Stimulated activated CD8-positive, alpha-beta memory T cell treated with anti-CD3 and anti-CD28 coated beads, Interleukin-15, amount 100 ng/mL, for 24 hours (primary cell): ENCODE data around the gene ALX4.

Source experiments
- DNase-seq: peaks from one replicate; pipeline ENCODE4 v3.0.0-alpha.2; 2020; ENCODE audit warnings: low read depth

ALX4 gene

DNA sequence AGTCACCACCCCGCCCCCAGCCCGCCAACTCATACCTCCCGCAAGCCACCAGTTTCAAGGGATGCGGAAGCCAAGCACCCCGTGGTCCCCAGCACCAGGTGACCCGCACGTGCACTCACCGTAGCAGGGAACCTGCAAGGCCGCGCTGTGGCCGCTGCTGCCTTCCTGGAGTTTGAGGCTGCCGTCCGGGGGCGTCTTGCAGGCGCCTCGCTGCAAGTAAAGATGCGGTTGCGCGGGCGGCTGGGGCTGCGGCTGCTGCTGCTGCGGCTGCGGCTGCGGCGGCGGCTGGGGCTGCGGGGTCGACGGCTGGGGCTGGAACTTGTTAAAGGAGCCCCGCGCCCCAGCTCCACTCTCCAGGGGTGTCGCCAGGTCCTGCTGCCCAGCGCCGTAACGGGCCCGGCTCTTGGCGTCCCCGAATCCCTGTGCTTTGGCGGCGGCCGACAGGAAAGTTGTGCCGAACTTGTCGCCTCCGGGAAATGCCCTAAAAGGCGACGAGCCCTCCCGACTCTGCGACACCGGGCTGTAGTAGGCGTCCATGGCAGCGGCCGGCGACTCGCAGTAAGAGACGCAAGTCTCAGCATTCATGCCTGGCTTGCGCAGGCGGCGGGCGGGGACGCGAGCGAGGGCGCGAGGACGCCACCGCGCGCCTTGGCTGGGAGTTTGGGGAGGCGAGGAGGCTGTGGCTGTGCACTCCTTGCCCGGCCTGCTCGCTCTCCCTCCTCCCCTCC is at the start of gene ALX4:
Gene ALX4 (minus strand): TSS at position 662 of the 728 bp plus-strand sequence. CDS start 77 bp downstream, at position 585.
- no peak for DNase-seq

DNA sequence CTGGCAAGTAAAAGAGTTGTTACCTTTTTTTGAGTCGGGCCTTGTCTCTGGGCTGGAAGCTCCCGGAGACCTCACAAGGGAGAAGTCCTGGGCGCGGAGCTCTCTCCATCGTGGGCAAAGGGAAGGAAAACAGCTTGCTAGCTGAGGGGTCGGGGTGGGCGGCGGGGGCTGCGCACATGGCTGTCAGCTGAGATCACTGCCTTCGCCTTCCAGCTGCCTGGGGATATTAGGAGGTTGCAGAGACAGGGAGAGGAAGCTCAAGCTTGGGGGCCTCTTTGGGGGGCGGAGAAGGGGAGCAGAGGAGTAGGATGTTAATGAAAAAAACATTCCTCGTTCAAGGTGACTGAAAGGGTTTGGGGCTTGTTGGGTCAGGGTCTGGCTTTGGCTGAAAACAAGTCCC is 49.2 kb upstream of the ALX4 start:
- DNase-seq = no peak

DNA sequence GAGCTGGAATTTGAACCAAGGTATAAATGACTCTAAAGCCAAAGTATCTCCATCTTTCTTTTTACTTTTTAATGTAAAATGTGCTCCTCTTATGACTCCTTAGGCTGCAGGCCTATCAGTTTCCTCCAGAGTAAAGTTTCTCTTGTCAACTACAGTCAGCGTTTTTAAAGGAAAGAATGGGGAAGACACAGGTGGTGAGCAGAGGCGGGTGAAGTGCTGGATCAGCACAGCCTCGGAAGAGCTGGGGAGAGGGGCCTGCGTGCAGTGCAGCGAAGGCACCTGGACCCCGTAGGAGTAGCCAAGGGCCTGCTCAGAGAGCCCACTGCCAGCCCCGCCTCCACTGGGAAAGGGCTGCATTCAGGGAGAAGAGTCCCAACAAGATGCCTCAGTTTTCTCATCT is 48.8 kb upstream of the ALX4 start:
- no peak for DNase-seq

DNA sequence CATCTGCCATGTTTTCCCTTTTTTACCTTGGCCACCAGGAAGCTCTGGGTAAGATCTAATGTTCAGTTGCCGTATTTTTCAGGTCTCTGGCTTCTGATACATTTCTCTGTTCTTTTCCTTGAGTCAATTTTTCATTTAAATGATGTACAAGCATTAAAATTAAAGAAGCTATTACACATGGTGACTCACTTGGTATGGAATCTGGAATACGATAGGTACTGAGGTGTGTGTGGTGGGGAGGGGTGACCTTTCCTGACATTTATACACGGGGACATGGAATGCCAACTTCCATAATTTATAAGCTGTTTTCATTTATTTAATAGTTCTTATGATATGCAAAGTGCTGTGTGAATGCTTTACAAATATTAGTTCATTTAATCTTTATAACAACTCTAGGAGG is 47.8 kb upstream of the ALX4 start:
- no peak for DNase-seq

DNA sequence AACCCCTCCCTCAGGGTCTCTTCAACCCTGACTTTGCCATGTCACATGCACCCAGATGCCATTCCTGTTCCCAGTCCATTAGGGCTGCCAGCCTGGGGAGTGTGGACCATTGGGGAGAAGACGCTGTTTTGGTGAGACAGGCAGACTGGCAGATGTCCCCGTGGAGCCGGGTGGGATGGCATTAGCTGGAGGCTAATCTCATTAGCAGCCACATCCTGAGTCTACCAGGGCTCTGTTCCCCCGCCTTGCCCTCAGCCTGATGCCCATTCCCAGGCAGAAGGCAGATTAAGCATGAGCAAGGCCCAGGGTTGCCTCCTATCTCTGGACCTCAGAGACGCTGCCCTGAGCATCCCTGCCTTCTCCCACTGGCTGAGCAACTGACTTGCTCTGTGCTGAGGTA is 46.4 kb upstream of the ALX4 start:
- no peak for DNase-seq

DNA sequence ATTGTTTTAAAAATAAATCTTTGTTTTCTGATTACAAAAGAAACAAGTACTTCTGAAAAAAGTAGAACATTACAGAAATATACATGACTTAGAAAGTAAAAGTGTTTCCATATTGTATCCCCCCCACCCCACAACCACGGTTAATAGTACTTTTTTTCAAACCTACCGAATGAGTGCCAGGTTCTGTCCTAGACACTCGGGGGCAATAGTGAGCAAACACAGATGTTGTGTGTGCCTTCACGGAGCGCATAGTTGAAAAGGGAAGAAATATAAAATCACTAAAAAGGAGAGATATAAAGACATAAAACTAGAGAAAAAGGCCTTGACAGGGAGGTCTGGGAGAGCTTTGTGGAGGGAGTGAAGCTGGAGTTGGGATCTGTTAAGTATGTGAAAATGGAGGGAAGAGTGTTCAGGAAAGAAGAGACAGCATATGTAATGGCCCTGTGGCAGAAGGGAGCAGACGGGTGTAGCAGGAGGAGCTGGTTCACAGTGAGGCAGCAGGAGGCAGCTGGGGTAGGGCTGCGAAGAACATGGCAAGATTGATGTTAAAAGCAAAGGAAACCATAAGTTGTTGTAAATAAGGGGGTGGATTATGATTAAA is 42.1 kb upstream of the ALX4 start:
- DNase-seq = no peak

DNA sequence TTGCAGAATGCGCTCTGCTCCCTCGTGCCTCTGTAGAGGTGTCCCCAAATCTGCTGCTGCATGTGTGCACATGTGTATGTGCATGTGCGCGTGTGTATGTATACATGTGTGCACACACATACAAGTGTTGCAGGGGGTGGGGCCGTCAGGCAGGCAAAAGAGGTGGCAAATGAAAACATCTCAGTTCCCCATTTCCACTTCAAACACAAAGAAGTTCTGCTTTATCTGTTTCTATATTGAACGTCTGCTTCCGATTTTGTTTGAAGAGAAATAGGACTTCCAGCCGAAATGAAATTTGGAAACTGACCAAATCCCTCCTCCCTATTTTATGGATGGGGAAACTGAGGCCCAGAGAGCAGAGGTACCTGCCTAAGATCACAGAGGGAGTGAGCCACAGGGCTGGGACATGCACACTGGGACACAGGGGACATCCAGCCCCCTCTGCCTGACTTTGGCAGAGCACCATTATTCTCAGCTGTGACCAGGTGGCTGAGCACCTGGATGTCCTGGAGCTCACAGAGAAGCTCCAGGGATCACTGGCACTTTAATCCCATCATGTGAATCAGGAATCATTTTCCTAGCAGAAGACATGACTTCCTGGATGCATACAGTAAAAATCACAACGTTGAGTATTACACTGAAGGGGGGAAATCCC is 41.2 kb upstream of the ALX4 start:
- no peak for DNase-seq

DNA sequence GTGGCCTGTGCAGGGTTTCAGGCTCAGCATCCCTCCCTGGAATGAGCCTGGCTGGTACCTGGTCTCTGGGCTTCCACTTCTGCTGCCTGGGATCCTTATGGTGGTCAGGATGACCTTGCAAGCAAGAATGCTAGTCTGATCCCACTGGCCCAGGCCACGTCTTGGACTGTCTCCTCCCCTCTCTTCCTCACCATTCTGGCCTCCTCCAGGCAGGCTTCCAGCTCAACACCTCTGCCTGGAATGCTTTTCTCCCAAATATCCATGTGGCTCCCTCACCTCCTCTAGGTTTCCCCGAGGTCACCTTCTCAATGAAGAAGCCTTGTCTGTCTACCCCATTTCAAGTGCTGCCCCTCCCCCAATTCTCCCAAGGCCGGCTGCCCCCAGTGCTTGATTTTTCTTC is 39.4 kb upstream of the ALX4 start:
- no peak for DNase-seq

DNA sequence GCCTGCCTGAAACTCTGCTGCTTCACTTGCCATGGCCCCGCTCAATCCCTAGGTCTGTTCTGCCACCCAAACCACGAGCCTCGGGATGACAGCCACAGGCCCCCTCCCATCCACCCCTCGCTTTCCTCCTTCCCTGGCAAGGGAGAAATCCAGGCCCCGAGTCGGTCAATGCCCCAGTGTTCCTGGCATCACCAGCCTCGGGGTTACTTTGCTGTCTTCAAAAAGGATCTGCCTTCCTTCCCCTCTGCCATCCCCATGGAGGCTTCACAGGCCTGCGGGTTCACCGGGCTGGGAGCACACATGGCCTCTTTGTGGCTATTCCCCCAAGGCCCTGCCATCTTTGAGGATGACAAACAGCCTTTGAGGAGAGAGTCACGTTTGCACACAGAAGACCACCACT is 38.8 kb upstream of the ALX4 start:
- no peak for DNase-seq

DNA sequence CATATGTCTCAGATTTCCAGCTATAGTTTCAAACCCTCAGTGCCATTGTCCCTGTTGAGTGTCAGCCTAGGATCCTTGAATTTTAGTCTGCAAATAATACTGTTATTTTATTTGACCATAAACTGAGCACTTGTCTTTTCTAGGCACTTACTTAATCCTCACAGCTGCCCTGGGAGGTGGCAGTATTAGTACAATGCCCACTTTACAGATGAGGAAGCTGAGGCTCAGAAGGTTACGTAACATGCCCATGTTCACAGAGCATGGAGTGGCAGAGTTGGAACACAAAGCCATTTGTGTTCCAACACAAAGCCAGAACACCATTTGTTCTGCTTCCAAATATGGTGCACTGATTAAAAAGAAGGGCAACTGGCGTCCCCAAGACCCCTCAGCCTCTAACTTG is 38.2 kb upstream of the ALX4 start:
- no peak for DNase-seq

DNA sequence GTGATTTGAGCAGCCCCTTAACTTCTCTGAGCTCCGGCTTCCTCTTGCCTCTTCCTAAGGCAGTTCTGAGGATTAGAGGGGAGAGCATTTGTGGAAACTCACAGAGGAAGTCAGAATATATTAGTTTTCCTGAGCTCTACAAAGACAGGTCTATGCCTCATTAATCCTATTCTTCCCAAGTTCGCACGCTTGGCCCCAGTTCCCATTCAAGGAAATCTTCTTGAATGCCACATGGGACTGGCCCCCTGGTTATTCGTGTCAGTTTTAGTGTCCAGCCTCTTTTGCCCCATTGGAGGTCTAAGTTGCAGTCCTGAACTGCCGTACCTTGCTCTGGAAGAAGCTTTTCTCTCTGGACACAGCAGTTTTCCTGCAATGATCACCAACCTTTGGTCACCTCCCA is 37.6 kb upstream of the ALX4 start:
- no peak for DNase-seq

DNA sequence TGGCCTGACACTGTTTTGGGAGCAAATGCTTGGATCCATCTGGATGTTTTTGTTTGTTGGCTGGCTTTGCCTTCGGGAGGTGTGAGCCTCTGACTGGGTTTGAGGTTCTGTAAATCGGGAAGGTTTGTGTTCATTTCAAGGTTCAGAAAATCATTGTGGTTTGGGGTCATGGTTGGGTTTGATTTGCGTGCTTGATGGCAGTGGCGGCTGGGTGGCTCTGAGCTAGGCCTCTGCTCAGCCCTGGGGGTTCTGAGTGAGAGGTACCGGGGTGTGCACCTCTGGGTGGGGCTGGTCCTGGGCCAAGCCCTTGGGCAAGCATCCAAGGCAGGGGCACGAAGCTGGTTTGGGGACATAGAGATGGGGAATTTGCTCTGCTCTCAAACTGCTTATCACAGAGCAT is 37.0 kb upstream of the ALX4 start:
- DNase-seq = no peak

DNA sequence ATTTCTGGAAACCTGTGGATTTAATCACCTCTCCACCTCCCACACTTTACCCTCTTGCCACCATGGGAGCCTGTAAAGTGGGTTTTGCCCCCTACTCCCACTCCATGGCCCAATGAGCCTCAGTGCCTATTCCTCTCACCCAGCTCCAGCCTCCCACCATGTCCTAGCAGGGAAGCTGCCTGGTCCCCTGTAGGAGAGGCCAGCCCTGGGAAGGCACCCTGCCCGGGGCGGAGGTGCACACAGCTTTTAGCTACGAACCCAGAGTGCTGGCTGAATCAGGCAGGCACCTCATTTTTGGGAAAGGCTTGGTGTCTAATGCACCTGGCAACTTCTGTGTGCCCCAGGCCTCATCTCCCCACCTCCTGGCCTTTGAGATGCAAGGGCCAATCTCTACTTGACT is 35.8 kb upstream of the ALX4 start:
- no peak for DNase-seq

DNA sequence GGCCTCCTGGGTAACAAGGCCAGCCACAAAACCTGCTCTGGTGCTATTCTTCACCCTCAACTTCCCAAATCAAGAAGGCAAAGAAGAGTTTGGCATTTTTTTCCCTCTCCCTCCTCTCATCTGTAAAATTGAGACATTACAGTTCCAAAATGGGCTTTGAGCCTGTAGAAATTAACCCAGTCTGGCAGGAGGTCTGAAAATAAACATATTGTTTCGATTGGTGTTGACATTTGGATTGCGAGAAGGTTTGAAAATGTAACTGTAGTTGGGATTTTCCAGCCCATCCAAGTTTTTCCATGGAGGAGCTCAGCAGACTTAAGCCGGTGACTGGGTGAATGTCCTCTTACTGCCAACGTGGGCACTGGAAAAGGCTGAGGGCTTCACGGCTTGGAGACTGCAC is 35.0 kb upstream of the ALX4 start:
- DNase-seq = no peak

DNA sequence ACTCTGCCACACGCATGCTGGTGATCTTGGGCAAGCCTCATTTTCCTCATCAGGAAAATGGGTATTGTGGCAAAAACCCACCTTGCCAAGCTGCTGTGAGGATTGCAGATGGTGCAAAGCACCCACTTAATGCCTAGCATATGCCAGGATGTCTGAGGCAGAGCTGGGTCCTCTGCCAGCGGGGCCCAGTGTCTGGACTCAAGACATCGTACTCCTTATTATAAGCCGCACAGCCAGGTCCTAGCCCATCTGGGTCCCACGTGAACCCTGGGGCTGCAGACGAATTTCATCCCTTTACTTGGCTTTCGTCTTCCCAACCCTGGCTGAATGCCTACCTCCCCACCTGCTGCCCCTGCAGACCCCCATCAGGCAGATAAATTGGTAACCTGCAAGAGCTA is 34.5 kb upstream of the ALX4 start:
- DNase-seq = no peak

DNA sequence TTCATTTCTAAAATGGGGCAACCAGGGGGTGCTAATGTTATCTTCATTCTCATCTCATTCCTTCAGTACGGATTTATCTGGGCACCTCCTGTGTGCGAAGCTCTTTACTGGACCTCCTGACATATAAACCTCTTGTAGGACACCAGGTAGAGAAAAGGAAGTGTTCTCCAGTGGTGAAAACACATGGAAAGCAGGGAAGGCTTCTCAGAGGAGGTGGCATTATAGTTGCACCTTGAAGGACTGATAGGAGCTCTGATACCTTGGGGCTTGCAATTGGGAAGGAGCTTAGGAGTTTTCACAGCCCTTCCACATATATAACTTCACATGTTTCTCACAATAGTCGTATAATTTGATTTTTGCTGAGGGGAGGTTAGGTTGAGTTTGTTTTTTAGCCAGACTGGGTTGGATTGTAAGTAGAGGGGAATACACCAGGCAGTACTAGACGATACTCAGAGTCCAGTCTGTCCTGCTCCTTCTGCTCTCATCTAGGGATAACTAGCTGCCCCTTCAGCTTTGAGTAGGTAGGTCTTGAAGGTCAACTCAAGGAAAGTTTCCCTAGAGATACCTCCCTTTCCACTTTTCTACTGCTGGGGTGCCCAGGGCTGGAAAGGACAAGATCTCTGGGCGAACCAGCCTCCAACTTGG is 34.0 kb upstream of the ALX4 start:
- no peak for DNase-seq

DNA sequence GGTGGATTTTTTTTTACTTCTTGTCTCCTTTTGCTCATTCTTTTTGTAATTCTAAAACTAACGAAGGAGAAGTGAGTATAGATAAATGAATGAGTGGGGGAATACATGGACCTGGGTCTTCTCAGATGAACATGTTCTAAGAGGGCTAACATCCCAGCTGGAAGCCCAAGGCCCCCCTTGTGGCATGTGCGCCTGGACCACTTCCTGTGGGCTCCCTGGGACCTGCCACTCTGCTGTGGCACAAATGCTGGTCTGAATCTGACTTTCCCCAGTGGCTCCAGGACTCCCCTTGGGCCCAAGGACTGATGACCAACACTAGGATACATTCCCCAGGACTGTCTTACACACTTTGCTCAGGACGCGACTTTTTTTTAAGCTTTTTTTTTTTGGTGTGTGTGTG is 32.7 kb upstream of the ALX4 start:
- no peak for DNase-seq

DNA sequence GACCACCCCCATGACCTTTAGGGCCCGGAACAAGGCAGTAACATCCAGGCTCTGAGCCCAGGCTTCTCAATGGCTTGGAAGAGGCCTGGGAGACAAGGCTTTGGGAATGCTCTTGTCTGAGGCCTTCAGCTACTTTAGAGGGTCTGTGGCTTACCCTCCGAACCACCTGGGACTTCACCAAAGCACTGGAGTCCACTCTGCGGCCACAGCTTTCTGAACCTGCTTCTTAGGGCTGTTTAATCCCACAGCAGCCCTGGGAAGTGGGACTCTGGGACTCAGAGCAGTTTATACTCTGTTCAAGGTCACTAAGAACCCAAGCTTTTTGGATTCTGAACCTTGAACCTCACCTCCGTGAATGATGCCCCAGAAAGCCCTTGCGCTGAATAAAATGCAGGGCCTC is 30.7 kb upstream of the ALX4 start:
- DNase-seq = no peak

DNA sequence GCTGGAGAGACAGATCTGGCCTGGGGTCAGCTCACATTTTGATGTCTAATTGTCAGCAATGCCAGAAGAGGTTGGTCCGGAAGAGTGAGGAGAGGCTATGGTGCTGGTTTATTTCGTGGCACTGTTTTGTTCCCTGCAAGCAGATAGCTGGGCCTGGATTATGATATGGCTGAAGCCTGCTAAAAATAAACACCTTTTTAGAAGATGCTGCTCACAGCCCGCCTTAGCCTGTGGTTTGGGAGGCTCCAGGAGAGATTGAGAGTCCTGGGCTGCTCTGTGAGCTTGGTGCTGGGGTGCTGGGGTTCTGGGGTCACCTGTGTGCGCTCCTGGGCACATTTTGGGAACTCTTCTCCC is 29.6 kb upstream of the ALX4 start:
- no peak for DNase-seq

DNA sequence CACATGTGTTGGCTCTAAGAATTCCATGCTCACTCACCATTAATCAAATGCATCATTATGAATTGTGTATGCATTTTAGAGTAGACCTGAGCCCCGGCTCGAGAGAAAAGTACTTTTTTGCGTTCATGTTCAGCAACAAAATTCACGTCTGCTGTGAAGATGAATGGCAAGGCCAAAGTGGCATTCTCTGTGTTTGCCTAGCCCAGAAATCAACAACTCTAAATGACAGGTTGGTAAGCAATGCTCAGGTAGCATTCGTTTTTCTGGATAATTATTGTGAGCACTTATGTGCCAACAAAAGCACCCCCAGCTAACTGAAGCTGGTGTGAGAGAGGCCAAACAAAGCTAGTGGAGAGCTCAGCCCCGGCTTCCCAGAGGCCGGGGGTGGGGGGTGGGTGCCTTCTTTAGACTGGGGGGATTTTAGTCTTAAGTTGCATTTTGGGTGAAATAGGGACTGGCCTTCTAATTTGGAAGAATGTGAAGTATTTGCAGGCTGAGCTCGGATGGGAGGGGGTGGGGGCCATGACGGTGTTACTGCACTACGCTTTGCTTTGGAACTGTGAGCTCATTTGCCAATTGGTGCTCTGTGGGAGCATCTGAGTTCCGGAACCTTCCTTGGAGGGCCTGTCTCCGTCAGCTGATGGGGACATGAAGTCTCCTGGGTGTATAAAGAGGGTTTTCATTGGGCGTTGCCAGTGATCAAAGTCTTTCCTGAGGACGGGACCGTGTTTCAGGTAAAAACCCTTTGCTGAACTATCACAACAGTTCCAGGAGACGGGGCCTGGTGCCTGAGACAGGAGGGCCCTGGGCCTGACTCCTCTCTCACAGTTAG is 29.0 kb upstream of the ALX4 start:
- no peak for DNase-seq

DNA sequence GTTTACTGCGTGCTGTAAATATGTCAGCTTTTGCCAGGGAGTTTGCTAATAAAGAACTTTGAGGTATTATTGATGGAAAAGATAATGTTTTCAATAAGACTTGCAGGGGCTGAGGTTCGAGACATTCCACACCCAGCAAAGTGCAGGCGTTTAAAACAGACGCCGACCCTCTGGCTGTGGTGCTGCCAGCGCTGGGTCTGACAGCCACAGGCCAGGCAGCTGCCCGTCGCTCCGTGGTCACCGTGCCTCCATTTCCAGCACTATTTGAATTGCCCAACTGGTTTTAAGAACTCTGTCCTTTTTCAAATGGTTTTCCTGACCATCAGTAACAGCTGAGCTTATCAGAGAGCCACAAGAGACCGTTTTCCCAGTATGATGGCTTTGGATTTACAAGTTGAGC is 28.1 kb upstream of the ALX4 start:
- DNase-seq = no peak

DNA sequence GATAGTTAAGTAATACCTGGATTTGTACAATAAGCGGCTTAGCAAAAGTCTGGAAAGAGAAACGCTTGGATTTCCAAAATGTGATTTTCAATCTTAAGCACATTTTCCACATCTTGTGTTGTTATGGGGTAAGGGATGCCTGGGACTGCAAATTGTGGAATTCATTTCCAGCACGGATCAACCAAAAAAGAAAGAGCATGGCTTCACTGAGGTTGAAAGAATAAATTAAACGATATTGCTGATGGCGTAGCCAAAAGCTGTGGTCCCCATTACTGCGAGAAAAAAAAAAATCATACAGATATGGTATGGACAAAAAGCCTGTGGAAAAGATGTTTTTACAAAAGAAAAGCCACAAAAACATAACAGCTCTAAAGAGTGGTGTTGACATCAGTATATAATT is 26.0 kb upstream of the ALX4 start:
- no peak for DNase-seq
